Panc1 (cell line): ENCODE measurements around the gene SOX5.

Source experiments
- POLR2AphosphoS5 ChIP-seq: IDR thresholded peaks from 2 replicates; pipeline ENCODE4 v1.6.1; 2012; ENCODE audit warnings: mild to moderate bottlenecking, low read depth, low read length, moderate library complexity
- REST ChIP-seq, 2 experiments: IDR thresholded peaks; 2 replicates each; pipeline ENCODE4 v1.6.1; 2011 to 2012; ENCODE audit warnings: low read depth in 2 of 2, control low read depth in 1 of 2, low read length in 1 of 2, mild to moderate bottlenecking in 1 of 2, moderate library complexity in 1 of 2; ENCODE audit not compliant: insufficient read depth in 1 of 2
- TCF7L2 ChIP-seq: IDR thresholded peaks from 2 replicates; pipeline ENCODE4 v1.6.1; 2011; ENCODE audit warnings: mild to moderate bottlenecking, low read depth, low read length, inconsistent platforms
- TF ChIP-seq, protein P1 (sequence below): fragments of 450-650 bp; IDR thresholded peaks from 2 replicates; pipeline ENCODE4 v1.5.1; 2017; ENCODE audit warnings: mild to moderate bottlenecking

DNA sequence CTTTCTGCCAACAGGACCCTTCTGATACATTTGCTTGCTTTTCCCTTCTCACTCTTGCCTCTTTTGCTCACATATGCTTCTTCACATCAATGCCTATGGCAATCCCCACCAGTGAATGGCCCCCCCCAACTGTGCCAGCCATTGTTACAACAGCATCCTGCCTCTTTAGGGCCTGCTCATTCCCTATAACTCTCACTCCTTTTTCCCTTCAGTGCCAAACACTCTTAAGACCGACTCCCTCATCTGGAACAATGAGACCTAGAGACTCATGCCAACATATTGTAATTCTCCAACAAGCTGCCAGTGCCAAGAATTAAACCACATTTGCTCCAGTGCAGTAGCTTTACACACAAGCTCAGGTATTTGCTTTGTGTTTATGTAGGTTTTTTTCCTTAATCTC lies 189.0 kb downstream of the SOX5 start:
- TF ChIP-seq REST (IDR thresholded peaks at IDR 0.05; ENCODE audit: insufficient read depth in 1 of 2, low read depth in 2 of 2, low read length in 1 of 2) (no peak), POLR2AphosphoS5 (no peak), TCF7L2 (no peak)
- TF ChIP-seq, protein P1, sequence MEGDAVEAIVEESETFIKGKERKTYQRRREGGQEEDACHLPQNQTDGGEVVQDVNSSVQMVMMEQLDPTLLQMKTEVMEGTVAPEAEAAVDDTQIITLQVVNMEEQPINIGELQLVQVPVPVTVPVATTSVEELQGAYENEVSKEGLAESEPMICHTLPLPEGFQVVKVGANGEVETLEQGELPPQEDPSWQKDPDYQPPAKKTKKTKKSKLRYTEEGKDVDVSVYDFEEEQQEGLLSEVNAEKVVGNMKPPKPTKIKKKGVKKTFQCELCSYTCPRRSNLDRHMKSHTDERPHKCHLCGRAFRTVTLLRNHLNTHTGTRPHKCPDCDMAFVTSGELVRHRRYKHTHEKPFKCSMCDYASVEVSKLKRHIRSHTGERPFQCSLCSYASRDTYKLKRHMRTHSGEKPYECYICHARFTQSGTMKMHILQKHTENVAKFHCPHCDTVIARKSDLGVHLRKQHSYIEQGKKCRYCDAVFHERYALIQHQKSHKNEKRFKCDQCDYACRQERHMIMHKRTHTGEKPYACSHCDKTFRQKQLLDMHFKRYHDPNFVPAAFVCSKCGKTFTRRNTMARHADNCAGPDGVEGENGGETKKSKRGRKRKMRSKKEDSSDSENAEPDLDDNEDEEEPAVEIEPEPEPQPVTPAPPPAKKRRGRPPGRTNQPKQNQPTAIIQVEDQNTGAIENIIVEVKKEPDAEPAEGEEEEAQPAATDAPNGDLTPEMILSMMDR: no peak
